Measurements from ENCODE around the gene ZBTB39.
"Not testable (repeated sequence)": the region's sequence is repeated elsewhere in the genome, so short reads cannot be mapped to it uniquely, and the experiment has no call there.

ZBTB39 gene

DNA sequence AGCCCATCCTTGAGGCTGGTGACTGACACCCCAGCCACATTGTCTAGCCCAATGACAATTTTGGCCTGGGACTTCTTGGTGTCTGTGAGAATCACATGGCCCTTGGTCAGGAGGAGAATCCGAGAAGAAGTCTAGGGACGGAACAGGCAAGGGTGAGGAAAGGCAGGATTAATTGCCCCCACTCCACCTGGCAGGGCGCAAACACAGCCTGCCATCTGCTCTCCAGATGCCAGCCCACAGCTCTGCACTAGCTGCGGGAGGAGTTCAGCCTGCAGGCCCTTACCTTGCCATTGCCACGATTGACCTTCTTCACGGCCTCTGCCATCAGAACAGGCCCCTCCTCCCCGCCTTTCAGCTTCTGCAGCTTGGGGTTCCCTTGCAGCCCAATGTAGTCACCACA, 23.1 kb upstream of the ZBTB39 start:
- DNase-seq (ENCODE audit: insufficient read length, low spot score) (no peak), FAIRE-seq (no peak)
- TF ChIP-seq, protein P1, sequence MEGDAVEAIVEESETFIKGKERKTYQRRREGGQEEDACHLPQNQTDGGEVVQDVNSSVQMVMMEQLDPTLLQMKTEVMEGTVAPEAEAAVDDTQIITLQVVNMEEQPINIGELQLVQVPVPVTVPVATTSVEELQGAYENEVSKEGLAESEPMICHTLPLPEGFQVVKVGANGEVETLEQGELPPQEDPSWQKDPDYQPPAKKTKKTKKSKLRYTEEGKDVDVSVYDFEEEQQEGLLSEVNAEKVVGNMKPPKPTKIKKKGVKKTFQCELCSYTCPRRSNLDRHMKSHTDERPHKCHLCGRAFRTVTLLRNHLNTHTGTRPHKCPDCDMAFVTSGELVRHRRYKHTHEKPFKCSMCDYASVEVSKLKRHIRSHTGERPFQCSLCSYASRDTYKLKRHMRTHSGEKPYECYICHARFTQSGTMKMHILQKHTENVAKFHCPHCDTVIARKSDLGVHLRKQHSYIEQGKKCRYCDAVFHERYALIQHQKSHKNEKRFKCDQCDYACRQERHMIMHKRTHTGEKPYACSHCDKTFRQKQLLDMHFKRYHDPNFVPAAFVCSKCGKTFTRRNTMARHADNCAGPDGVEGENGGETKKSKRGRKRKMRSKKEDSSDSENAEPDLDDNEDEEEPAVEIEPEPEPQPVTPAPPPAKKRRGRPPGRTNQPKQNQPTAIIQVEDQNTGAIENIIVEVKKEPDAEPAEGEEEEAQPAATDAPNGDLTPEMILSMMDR (IDR thresholded peaks at IDR 0.05; ENCODE audit: insufficient read depth, missing control alignments): no peak

DNA sequence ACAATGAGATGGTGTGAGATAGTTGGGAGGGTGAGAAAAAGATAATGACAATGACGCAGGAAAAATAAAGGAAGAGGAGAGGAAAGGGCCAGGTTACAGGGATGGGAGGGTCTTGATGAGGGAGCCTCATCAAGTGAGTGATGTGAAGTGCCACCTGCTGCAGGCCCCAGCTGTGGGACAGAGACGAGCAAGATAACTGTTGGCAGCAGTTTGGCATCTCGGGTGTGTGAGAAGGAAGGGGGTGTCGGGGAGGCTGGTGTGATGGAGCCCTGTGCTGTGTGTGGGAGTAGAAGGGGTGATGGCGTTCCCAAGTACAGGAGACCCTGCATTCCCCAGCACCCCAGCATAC, 21.4 kb upstream of the ZBTB39 start:
- TF ChIP-seq, protein P1 (IDR thresholded peaks at IDR 0.05; ENCODE audit: insufficient read depth, missing control alignments): no peak
- no peak for DNase-seq (ENCODE audit: insufficient read length, low spot score)
- no peak for FAIRE-seq

DNA sequence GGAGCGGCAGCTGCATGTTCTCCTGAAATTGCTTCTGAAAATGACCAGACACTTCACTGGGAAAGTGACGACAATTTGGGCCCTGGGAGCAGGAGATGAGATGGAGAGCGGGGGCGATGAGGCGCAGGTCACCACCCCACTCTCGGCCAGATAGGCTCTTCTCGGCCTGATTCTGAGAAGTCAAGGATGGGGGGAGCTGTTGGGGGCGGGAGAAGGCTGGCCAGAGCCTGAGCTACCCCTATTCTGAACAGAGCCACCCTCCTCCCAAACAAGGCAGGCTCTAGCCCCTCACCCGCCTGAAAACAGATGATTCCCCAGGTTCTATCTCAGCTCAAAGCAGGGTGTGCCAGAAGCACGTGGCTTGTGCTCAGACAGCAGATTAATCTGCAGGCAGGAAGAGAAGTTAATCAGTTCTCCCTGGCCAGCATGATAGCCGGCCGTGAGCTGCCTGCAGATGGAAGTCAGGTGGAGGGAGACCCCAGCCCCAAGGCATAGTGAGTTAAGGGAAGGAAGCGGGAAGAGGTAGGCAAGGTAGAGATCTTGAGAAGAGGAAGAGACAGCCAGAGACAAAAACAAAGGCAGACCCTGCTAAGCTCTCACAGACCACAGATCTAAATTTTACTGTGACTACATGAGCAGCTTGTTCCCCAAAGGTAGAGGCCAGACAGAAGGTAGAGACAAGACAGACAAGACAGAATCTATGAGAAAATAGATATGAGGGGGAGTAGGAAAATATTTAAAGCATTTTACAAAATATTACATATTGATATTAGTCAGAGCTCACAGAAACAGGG, 20.9 kb upstream of the ZBTB39 start:
- DNase-seq (ENCODE audit: insufficient read length, low spot score) (peak; percentile 48), FAIRE-seq (no peak)
- TF ChIP-seq, protein P1 (IDR thresholded peaks at IDR 0.05; ENCODE audit: insufficient read depth, missing control alignments): no peak

DNA sequence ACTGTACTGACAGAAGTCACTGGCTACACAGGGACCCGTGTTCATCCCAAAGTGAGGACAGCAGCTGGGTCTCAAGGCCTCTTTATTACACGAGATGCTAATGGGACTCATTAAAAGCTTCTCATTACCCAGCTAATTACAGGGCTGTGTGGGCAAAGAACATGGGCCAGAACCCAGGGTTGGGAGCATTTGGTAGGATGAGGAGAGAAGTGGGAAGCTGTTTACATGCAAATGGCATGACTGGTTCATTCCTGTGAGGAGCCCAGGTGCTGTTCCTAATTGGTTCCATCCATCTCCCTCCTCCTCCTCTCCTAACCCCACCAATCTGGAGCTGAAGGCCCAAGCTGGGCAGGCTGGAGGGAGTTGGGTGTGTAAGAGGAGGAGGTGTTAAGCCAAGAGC, 18.9 kb upstream of the ZBTB39 start:
- DNase-seq (ENCODE audit: insufficient read length, low spot score) (no peak), FAIRE-seq (no peak)
- TF ChIP-seq, protein P1 (IDR thresholded peaks at IDR 0.05; ENCODE audit: insufficient read depth, missing control alignments): no peak

DNA sequence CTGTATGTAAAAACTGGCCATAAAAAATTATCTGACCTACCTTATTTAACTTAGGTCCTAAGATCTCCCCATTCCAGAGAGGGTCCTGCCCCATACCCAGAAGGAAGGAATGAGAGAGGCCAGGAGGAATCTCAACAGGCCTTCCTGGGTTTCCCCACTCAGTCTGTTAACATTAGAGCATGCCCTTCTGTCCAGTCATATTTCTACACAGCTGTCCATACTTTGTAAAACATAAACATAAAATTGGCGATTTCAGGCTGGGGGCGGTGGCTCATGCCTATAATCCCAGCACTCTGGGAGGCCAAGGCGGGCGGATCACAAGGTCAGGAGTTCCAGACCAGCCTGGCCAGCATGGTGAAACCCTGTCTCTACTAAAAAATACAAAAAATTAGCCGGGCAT, 16.0 kb upstream of the ZBTB39 start:
- FAIRE-seq; DNase-seq (ENCODE audit: insufficient read length, low spot score): not testable (repeated sequence)

DNA sequence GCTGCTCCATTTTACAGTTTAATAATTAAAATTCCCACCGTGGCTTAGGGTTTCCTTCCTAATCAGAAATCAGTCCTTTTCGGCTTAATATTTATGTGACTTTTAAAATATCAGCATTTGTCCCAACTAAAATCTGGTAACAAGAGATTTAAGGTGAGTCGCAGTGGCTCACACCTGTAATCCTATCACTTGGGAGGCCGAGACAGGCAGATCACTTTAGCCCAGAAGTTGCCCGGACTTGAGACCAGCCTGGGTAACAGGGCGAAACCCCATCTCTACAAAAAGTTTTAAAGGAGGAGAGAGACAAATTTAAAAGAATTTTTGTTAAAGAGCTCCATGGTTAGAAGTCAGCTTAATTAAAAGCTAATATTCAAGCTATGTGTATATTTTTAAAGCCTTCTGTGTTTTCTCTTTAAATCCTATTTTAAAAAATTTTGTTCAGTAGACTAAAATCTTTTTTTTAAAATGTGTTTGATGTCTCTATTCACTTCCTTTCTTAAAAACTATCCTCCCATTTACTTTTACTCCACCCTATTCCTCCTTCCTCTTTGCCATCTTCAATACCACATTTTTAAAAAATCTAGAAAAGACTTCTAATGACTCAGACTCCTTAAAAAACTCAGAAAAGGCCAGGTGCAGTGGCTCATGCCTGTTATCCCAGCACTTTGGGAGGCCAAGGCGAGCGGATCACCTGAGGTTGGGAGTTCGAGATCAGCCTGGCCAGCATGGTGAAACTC, 13.8 kb upstream of the ZBTB39 start:
- FAIRE-seq: no peak
- TF ChIP-seq, protein P1 (IDR thresholded peaks at IDR 0.05; ENCODE audit: insufficient read depth, missing control alignments): no peak
- no peak for DNase-seq (ENCODE audit: insufficient read length, low spot score)

DNA sequence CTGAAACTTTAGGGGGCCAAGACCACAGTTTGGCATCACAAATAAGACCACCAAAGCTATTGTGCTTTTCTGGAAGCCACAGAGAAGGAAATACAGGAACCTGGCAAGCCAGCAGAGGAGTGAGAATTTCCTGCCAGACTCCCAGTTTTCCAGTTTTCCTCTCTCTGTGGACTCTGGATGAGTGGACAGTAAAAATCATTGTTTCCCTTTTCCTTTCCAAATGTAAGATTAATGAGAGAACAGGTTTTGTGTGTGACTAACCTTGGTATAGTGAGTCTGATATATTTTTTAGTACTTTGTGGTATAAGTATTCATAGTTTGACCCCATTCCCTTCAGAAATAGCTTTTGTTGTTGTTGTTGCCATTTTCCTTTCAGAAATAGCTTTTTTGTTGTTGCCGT, 12.6 kb upstream of the ZBTB39 start:
- no peak for DNase-seq (ENCODE audit: insufficient read length, low spot score)
- FAIRE-seq: no peak
- TF ChIP-seq, protein P1 (IDR thresholded peaks at IDR 0.05; ENCODE audit: insufficient read depth, missing control alignments): no peak

DNA sequence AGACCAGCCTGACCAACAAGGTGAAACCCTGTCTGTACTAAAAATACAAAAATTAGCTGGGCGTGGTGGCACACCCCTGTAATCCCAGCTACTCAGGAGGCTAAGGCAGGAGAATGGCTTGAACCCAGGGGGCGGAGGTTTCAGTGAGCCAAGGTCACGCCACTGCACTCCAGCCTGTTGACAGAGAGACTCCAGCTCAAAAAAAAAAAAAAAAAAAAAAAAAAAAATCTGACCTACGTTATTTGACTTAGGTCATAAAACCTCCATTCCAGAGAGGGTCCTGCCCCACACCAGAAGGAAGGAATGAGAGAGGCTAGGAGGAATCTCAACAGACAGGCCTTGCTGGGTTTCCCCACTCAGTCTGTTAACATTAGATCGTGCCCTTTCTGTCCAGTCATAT, 12.0 kb upstream of the ZBTB39 start:
- FAIRE-seq; DNase-seq (ENCODE audit: insufficient read length, low spot score): not testable (repeated sequence)
